IMR-90 (cell line): Measurements from ENCODE around the gene FGF2. TPM values are rescaled to one million over a fixed set of nuclear protein-coding genes. Genes with fewer than 3 reads are reported as not detected.
"Not testable (repeated sequence)": the region's sequence is repeated elsewhere in the genome, so short reads cannot be mapped to it uniquely, and the experiment has no call there.

ENCODE experiments used
- ATAC-seq: fragments of 200-7000 bp; cut with Tn5 transposase; 2 replicates; pipeline ENCODE4 v1.9.1; 2020; ENCODE audit warnings: low read depth, mild to moderate bottlenecking, moderate library complexity
- BruUV-seq: library from RNA; stranded (reverse); fragments of 400-500 nt; replicated peaks from 2 replicates; lab custom pipeline; 2021; lab: Mats Ljungman, UMichigan
- CTCF ChIA-PET: fragments of 300-600 bp; formaldehyde crosslinking; extraction: SDS; loops from one replicate; lab custom pipeline; 2021; ENCODE audit warnings: antibody characterized with exemption; lab: Yijun Ruan, JAX
- POLR2A ChIA-PET: fragments of 300-600 bp; sonication (Branson Sonifier 250); formaldehyde crosslinking; loops from one replicate; lab custom pipeline; 2022; ENCODE audit warnings: antibody characterized with exemption; ENCODE audit not compliant: unreplicated experiment; lab: Charles Lee
- DNase-seq: peaks from one replicate; pipeline ENCODE4 v3.0.0; 2013
- H2AFZ ChIP-seq: replicated peaks from 2 replicates; pipeline ENCODE3; 2013; ENCODE audit warnings: low read length, mild to moderate bottlenecking; ENCODE audit not compliant: poor library complexity
- H2AK5ac ChIP-seq: 2 replicates; pipeline ENCODE4 v1.6.1; 2013; ENCODE audit warnings: low read depth, low read length, inconsistent platforms
- H2AK9ac ChIP-seq: replicated peaks from 2 replicates; pipeline ENCODE3; 2013; ENCODE audit warnings: mild to moderate bottlenecking, low read depth, low read length, moderate library complexity; ENCODE audit not compliant: poor library complexity
- H2BK120ac ChIP-seq: 2 replicates; pipeline ENCODE4 v1.6.1; 2013; ENCODE audit warnings: low read depth, low read length, inconsistent platforms
- H2BK15ac ChIP-seq: 3 replicates; pipeline ENCODE4 v1.6.1; 2013; ENCODE audit warnings: low read depth, low read length, inconsistent platforms
- H2BK20ac ChIP-seq: 2 replicates; pipeline ENCODE4 v1.6.1; 2013; ENCODE audit warnings: low read depth, mild to moderate bottlenecking, inconsistent platforms, low read length, moderate library complexity
- H2BK5ac ChIP-seq: 2 replicates; pipeline ENCODE4 v1.6.1; 2013; ENCODE audit warnings: mild to moderate bottlenecking, low read depth, low read length, inconsistent platforms; ENCODE audit not compliant: poor library complexity, severe bottlenecking
- H3K14ac ChIP-seq: replicated peaks from 2 replicates; pipeline ENCODE4 v1.6.1; 2013; ENCODE audit warnings: low read depth, low read length, inconsistent platforms
- H3K18ac ChIP-seq: 2 replicates; pipeline ENCODE4 v1.6.1; 2013; ENCODE audit warnings: low read depth, low read length, control low read depth
- H3K23ac ChIP-seq: 2 replicates; pipeline ENCODE4 v1.6.1; 2013; ENCODE audit warnings: low read depth, low read length, inconsistent platforms
- H3K27ac ChIP-seq: 2 replicates; pipeline ENCODE4 v1.5.1; 2013; ENCODE audit warnings: mild to moderate bottlenecking, control low read depth, low read length; ENCODE audit not compliant: insufficient read depth
- H3K27me3 ChIP-seq: 2 replicates; pipeline ENCODE4 v1.6.1; 2013; ENCODE audit warnings: low read length; ENCODE audit not compliant: control insufficient read depth, insufficient read depth
- H3K36me3 ChIP-seq: 2 replicates; pipeline ENCODE4 v1.6.1; 2013; ENCODE audit warnings: low read length, mixed read lengths; ENCODE audit not compliant: control insufficient read depth, insufficient read depth
- H3K4ac ChIP-seq: 2 replicates; pipeline ENCODE4 v1.6.1; 2013; ENCODE audit warnings: low read depth, low read length, inconsistent platforms
- H3K4me1 ChIP-seq: 2 replicates; pipeline ENCODE4 v1.6.1; 2013; ENCODE audit warnings: low read length, mixed read lengths; ENCODE audit not compliant: control insufficient read depth, insufficient read depth
- H3K4me2 ChIP-seq: 2 replicates; pipeline ENCODE4 v1.6.1; 2013; ENCODE audit warnings: low read depth, mild to moderate bottlenecking, control low read depth, low read length, moderate library complexity
- H3K4me3 ChIP-seq: 2 replicates; pipeline ENCODE4 v1.5.1; 2013; ENCODE audit warnings: low read depth, mild to moderate bottlenecking, control low read depth, low read length, moderate library complexity; ENCODE audit not compliant: insufficient read depth
- H3K56ac ChIP-seq: 2 replicates; pipeline ENCODE4 v1.6.1; 2013; ENCODE audit warnings: low read length, inconsistent platforms; ENCODE audit not compliant: insufficient read depth; ENCODE audit errors: extremely low read depth
- H3K79me1 ChIP-seq, 2 experiments: 2 replicates each; pipeline ENCODE4 v1.6.1; 2013; ENCODE audit warnings: low read length in 2 of 2, inconsistent platforms in 1 of 2, low read depth in 1 of 2
- H3K9ac ChIP-seq: 2 replicates; pipeline ENCODE4 v1.6.1; 2013; ENCODE audit warnings: low read depth, low read length, control low read depth
- H3K9me1 ChIP-seq: 2 replicates; pipeline ENCODE4 v1.6.1; 2013; ENCODE audit warnings: low read length, inconsistent platforms; ENCODE audit not compliant: insufficient read depth
- H3K9me3 ChIP-seq: 2 replicates; pipeline ENCODE4 v1.6.1; 2013; ENCODE audit warnings: low read length; ENCODE audit not compliant: control insufficient read depth, insufficient read depth
- H4K20me1 ChIP-seq: 2 replicates; pipeline ENCODE4 v1.6.1; 2013; ENCODE audit warnings: low read length, inconsistent platforms; ENCODE audit not compliant: insufficient read depth
- H4K5ac ChIP-seq: 2 replicates; pipeline ENCODE4 v1.6.1; 2013; ENCODE audit warnings: mild to moderate bottlenecking, low read depth, low read length, control low read depth
- H4K8ac ChIP-seq, 2 experiments: 2 replicates each; pipeline ENCODE4 v1.6.1; 2013; ENCODE audit warnings: low read depth in 2 of 2, low read length in 2 of 2, control low read depth in 1 of 2, inconsistent platforms in 1 of 2
- H4K91ac ChIP-seq: 2 replicates; pipeline ENCODE4 v1.6.1; 2013; ENCODE audit warnings: low read depth, low read length, inconsistent platforms; ENCODE audit not compliant: insufficient read depth
- WGBS, 2 experiments: methylation state at CpG; one replicate each; pipeline versions ENCODE4 v1.1.5 to v1.1.7; 2013; ENCODE audit warnings: missing lambda C conversion rate in 2 of 2; ENCODE audit not compliant: insufficient read length in 1 of 2; ENCODE audit errors: extremely low coverage in 2 of 2; 5-methylcytosine and 5-hydroxymethylcytosine counted together
- dilution Hi-C: fragments of 300-500 bp; cut with HindIII; formaldehyde crosslinking; loops from one replicate; pipeline ENCODE4 v1.14.3; 2018; ENCODE audit warnings: low sequenced_read_pairs; ENCODE audit not compliant: unreplicated experiment
- in situ Hi-C: fragments of 300-500 bp; cut with MboI; formaldehyde crosslinking; loops from 3 replicates; pipeline ENCODE4 v1.14.3; 2019; ENCODE audit warnings: low sequenced_read_pairs, inconsistent platforms, mixed read lengths
- intact Hi-C: fragments of 100-400 bp; cut with micrococcal nuclease; formaldehyde crosslinking; loops from 2 replicates; pipeline ENCODE4 v1.10.0; 2022
- polyA plus RNA-seq, 3 experiments: library from polyadenylated mRNA; depleted of rRNA; stranded (reverse); fragments of >200 nt; gene quantifications; 2 replicates each; pipeline ENCODE4 v1.2.3, GENCODE V29; 2012; ENCODE audit warnings: low replicate concordance in 1 of 3
- total RNA-seq: library from RNA; depleted of rRNA; stranded (reverse); fragments of >200 nt; gene quantifications from 2 replicates; pipeline ENCODE4 v1.2.3, GENCODE V29; 2012

Gene FGF2
- total and polyA plus RNA-seq, 2 of the 4 experiments (the other 2 are of a cell fraction), result 12.9 to 27.1 TPM

DNA sequence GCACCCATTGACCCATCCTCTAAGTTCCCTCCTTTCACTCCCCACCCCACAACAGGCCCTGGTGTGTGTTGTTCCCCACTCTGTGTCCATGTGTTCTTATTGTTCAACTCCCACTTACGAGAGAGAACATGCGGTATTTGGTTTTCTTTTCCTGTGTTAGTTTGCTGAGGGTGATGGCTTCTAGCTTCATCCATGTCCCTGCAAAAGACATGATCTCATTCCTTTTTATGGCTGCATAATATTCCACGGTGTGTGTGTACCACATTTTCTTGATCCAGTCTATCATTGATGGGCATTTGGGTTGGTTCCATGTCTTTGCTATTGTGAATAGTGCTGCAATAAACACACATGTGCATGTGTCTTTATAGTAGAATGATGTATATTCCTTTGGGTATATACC lies 41.6 kb downstream of the FGF2 start:
- H4K5ac ChIP-seq, intact Hi-C loops, H2AK5ac ChIP-seq, CTCF ChIA-PET, H3K23ac ChIP-seq, H3K14ac ChIP-seq, BruUV-seq, H2BK120ac ChIP-seq, H3K4ac ChIP-seq, H3K27ac ChIP-seq, H2BK20ac ChIP-seq, H3K4me3 ChIP-seq, H2AK9ac ChIP-seq, H3K56ac ChIP-seq, H2BK15ac ChIP-seq, ATAC-seq, H3K27me3 ChIP-seq, H3K9me1 ChIP-seq, POLR2A ChIA-PET, H2AFZ ChIP-seq, H4K8ac ChIP-seq, H2BK5ac ChIP-seq, H3K36me3 ChIP-seq, H3K9me3 ChIP-seq, DNase-seq, H3K18ac ChIP-seq, in situ Hi-C loops, H4K91ac ChIP-seq, H3K9ac ChIP-seq, dilution Hi-C loops, H3K4me1 ChIP-seq, H3K4me2 ChIP-seq: not testable (repeated sequence)
- Histone ChIP-seq H3K79me1 (peaks cover 7 to 41% of the 10 kb centered on the region in 2 experiments), H4K20me1 (peaks cover 10% of the 10 kb centered on the region; the same call in 1 of the 2 replicates)
- no CpG with 5 or more reads among the region's 3 CpGs for WGBS, 2 experiments
